Stimulated activated CD8-positive, alpha-beta memory T cell treated with anti-CD3 and anti-CD28 coated beads, Interleukin-12 subunit alpha, Interleukin-12 subunit beta, amount 100 ng/mL, for 4 hours (primary cell): ENCODE data around the gene LSAMP.

Source experiments
- DNase-seq: peaks from one replicate; pipeline ENCODE4 v3.0.0-alpha.2; 2020; ENCODE audit warnings: low read depth

The LSAMP gene

DNA sequence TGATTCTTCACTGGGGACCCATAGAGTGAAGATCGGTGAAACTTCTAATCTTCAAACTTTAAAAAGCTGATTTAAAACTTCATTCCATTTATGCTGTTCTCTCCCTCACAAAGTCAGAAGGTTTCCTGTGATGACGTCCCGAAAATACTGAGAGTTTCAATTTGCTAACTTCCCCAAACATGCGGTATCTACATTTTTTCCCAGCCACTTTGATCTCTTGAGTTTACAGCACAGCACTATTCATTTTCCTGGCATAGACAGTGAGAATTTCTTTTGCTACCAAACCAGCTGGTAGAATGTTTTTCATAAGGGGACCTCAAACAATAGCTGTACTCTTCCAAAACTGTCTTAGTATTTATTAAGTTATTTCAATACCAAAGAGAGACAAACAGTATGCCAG lies 156.8 kb downstream of the LSAMP start:
- no peak for DNase-seq

- no peak for DNase-seq
Measured at GRCh38 chr3:116285781-116286421, 159.4 kb downstream of the LSAMP start.

DNA sequence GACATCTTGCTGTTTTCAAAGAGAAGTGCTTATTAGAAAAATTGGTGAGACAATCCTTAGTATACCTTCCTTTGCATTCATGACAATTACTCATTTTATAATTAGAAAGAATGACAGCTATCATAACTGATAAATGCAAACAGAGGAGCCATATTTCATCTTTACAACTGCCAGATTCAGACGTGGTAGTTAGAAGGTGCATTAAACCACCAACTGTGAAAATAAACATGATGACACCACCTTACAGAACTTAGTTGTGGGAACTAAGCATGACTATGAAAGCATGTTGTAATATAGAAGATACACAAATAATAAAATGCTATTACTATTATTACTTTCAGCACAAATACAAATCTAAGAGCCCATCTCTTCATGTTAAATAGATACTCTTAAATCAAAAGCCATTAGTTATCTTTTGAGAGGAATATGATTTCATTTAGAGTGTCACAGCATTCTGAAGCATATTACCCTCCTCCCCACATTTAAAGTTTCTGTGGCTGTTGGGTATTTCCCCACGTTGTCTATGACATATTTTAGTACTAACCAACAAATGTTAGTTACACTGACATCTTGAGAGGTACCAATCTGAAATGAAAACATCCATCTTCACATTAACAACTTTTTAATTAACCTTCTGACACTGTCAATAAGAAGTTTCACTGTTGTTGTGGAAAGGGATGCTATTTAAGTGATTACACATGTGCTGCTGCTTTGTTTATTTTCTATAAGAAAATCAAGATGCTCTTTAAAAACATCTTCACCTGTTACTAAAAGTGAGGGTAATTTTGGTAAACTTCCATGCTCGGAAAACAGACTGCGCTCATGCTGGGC lies 163.8 kb downstream of the LSAMP start:
- no peak for DNase-seq

GRCh38 chr3:116280130-116280740 lies 165.1 kb downstream of the LSAMP start:
- DNase-seq = no peak

GRCh38 chr3:116276675-116277074 lies 168.6 kb downstream of the LSAMP start:
- DNase-seq = no peak

DNA sequence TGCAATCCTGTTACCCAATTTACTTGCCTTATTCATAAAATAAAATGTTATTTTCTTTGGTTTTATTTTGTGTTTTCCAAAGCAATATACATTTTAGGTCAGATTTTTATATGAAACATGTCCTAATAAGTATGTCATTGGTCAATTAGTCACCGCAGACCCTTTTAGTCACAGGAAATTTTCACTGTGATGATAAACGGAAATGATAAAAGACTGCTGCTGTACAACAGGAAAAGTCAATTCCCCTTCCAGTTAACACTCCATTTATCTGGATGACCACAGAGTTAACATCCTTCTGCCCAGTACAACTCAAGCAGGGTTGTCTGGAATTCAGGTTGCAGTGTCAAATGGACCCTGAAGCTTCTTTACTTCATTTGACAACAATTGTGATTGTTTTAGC lies 175.2 kb downstream of the LSAMP start:
- DNase-seq = no peak

GRCh38 chr3:116267116-116267515 lies 178.2 kb downstream of the LSAMP start:
- no peak for DNase-seq

DNA sequence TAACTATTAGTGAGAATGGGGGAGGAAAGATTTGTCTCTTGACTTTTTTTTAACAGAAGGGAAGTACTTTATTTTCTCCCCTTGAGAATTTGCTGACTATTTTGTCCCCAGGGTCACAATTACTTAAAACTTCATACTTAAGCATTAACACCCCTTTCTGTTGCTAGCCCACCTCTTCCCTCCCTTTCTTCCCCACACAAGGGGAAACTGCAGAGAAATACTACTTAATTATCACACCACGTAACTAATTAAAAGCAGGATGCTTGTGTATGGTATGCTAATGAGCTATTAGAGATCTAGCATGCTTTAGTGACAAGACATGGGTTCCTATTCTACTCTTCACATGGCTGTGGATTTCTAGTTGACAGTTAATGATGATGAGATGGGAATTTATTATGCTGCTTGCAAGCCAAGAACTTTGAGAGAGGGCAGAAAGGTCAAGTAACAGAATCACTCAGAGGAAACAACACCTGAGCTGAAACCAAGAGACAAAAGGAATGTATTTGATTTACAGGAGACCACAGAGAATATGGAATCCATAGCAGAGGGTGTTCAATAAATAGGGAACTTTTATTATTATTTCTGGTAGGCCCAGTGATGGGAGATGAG lies 179.2 kb downstream of the LSAMP start:
- DNase-seq = no peak

DNA sequence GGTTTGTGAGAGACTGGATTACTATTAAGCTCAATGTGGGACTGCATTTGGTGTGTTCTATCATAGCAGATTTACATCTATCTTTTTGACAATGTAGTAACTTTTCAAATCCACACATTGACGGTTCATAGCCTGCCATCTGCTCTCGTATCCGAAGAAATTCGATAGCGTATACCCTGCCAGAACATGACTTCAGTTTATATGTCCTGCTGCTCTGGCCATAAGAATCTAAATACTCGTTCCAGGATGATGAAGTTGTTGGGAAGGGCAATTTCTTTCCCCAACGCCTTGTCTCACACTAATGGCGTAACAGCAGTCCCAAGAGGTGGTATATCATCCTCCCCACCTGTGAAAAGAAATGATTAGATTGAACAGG lies 180.0 kb downstream of the LSAMP start:
- no peak for DNase-seq

GRCh38 chr3:116264546-116265319 lies 180.6 kb downstream of the LSAMP start:
- DNase-seq = no peak

DNA sequence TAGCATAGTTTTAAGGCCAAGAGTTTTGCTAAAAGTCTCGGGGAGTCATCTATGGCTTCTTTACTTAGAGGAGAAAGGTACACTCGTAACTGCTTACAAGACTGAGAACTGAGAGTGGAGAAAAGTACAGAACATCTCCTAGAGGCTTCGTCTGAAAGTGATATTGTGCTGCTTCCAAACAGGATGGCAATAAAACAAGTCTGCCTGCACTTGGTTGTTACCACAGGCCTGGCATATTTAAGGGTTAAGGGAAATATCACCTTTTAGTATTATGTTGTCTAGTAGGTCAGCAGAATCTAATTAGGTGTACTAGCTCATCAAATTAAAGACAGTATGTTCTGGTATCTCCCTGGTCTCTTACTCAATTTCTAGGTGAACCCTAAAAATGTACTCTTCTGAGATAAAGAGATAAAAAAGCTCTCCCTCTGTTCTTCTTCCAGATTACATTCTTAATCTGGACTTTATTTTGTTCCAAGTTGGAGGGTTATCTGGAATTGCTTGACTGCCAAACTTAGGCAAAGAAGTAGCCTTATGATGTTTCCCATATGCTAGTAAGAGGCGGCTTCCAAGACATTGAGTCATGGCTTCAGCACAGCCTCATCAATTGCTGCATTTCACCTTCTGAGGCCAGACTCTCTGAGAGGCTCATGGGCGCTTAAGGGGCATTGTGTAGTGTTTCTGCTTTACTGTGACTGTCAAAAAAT lies 181.3 kb downstream of the LSAMP start:
- DNase-seq = no peak

DNA sequence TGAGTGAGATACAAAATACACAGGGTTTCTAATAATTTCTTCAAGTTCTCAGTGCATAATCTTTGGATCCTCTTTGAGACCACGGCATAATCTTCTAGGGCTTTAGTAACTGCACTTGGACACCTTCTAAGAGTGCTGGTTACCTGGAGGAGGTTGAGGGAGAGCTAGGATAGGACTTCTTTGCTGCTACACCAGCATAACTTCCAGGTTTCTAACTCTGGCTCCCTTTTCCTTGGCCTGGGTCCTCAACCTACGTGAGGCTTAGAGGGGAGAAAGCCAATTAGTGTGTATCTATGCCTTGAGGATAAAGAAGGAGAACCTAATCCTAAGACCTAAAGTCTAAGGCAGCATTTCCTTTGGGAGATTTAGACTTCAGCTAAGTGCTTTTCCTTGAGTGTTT lies 184.8 kb downstream of the LSAMP start:
- DNase-seq = no peak

DNA sequence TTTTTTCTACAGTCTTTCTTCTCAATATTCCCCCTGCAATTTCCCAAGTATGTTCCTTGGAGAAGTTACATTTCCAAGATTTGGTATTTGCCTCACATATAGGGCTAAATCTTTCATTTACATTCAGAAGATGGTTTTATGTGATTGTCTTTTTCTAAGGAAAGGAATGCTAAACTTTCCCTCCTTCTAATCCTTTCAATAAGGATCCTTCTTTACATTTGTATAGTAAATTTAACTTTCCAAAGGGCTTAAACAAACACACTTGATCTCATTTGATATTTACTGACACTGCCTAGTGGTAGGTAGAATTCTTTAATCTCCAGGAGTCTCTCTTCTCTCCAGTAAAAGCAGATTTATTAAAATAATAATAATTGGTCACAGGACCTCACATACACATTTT lies 185.3 kb downstream of the LSAMP start:
- DNase-seq = no peak

DNA sequence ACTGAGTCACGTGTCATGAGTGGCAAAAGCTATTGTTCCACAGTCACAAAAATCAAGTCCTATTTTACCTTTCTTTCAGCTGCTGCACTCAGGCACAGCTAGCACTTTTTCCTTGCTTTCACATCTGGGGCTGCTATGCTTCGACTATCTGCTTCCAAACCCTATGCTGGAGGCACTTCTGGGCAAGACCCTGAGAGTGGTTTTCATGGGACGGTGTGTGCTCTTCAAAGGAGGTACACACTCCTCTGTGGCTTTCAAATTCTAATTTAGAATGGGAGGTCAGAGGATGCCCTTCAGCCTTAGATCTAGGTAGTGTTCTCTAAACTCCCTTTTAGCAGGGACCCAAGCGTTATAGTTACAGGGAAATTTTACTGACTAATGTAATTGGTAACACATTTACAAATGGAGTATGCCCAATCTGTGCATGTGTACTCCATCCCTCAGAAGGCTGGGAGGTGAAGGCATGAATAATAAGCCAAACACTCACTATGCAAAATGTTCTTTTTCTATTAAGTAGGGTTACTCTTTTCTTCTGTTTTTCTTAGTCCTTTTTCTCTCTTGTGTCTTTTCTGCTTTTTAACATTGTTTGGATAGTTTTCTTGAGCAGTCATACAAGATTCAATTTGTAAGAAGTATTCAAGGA lies 188.3 kb downstream of the LSAMP start:
- DNase-seq = no peak

DNA sequence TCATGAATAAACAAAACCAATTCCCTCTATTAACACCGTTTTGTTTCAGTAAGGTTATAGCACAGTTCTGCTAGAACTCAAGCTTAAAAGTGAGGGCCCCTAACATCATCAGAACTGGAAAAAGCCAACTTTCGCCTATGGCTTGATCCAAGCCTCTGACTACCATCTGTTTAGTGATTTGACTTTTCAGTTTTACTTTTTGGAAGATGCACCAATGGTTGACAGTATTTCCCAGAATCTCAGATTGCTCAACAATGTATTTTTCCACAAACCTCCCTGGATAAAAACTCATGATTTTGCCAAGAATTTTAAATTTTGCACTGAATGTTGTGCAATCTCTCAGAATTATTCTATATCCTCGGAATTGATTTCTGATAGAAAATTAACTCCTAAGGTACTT lies 190.7 kb downstream of the LSAMP start:
- DNase-seq = no peak

DNA sequence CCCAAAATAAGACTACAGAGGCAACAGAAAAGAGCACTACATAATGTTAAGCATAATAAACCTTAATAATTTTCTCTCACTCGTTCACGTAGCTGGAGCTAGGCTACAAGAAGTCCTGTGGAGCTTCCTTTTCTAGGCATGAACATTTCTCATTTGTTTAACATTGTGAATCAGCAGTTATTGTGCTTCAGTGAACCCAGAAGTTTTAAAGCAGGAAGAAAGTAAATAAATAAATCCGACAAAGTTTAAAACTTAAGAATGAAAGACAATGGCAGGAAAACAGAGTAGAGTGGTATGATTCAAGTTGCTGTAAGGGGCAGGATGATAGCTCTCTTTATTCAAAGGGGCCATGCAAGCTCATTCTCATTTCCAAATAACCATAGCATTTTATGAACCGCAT lies 191.8 kb downstream of the LSAMP start:
- no peak for DNase-seq

DNA sequence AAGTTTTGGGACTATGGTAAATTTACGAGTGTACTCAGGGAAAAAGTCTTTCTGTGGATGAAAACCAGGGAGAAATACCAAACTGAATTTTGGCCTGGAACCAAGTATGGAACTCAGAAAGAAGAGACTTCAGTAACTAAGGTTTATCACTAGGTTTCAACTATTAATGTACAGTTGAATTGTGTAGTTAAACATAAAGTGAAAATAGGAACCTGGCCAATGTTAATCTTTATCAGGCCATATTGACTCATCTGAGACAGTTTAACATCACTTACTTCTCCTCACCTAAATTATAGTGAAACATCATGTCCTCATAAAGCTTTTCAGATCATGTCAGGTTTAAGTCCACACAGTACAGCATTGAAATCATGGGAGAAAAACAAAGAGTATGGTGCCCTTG lies 197.7 kb downstream of the LSAMP start:
- no peak for DNase-seq

GRCh38 chr3:116246406-116246980 lies 198.8 kb downstream of the LSAMP start:
- DNase-seq = no peak

GRCh38 chr3:116242825-116243224 lies 202.5 kb downstream of the LSAMP start:
- DNase-seq = no peak

DNA sequence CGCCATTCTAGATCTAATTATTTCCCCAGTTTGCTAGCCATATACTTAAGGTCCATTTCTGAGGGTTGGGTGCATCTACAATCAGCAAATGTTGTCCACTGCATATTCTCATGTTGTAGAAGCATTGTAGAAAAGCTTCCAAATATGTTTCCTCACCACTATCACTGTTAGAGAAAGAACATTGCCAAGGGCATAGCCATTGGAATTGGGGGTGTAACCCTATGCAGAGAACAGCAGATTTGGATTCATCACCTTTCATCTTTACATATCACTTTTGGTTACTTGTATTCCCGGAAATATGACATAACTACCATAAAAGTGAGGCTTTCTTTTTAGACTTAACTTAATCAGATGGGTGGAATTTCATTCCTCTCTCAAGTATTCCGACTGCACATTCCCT lies 203.6 kb downstream of the LSAMP start:
- DNase-seq = no peak

GRCh38 chr3:116240261-116240660 lies 205.0 kb downstream of the LSAMP start:
- DNase-seq = no peak
